ENCODE data around the gene WDR83. TPM values are rescaled to one million over a fixed set of nuclear protein-coding genes. Genes with fewer than 3 reads are reported as not detected.
"Not testable (repeated sequence)": the region's sequence is repeated elsewhere in the genome, so short reads cannot be mapped to it uniquely, and the experiment has no call there.

Gene WDR83
- total RNA-seq, 1 experiment from 2014 or later, result 15.1 TPM

GRCh38 chr19:12655546-12655945 is 11.1 kb upstream of the WDR83 start:
- no peak for DNase-seq (ENCODE audit: low spot score)

- no peak for DNase-seq (ENCODE audit: low spot score)
These were observed 9.6 kb upstream of the WDR83 start for GRCh38 chr19:12656899-12657571.

GRCh38 chr19:12657966-12658365 is 8.6 kb upstream of the WDR83 start:
- DNase-seq (ENCODE audit: low spot score), result no peak

- no peak for DNase-seq (ENCODE audit: low spot score)
These were observed 5.6 kb upstream of the WDR83 start for GRCh38 chr19:12660980-12661379.

DNA sequence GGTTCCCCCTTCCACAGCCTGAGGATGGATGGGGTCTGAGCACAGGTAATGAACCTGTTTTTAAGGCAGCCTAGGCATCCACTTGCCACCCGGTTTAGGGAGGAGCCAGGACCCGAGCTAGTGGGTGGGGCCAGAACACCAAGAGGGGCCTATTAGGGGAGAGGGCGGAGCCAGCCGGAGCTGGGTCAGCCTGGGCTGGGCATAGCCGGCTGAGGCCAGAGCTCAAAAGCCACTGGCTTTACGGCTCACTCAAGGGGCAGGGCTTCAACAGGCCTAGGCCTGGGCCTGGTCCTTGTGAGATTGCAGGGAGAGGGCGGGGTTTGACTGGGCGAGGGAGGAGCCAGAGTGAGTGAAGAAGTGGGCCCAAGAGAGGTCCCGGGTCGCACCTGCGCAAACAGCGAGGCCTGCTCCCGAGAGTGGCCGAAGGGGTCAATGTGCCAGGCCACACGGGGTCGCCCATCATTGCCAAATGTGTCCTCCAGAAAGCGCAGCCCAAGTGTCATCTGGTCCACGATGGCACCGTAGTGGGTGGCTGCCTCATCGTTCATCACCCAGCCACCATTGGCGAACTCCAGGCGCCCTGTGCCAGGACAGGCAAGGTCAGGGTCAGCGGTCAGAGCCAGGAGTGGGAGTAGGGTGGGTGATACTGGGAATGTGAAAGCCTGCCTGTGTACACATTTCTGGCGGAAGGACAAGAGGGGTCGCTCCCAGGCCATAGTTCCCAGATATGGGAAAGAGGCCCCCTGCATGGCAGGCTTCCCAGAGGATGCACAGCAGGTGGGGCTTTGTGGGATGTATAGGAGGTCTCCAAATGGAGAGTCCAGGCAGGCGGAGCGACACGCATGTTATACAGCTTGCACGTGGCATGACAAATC is 2.0 kb upstream of the WDR83 start:
- DNase-seq (ENCODE audit: low spot score), result no peak

- no peak for DNase-seq (ENCODE audit: low spot score)
These were observed 1.4 kb upstream of the WDR83 start for GRCh38 chr19:12665281-12665573.

GRCh38 chr19:12665671-12666264 is 839 bp upstream of the WDR83 start:
- DNase-seq (ENCODE audit: low spot score), result no peak

GRCh38 chr19:12667731-12668302 is 1.2 kb downstream of the WDR83 start:
- no peak for DNase-seq (ENCODE audit: low spot score)

- no peak for DNase-seq (ENCODE audit: low spot score)
These were observed 1.7 kb downstream of the WDR83 start for GRCh38 chr19:12668346-12668745.

GRCh38 chr19:12668932-12669269 is 2.3 kb downstream of the WDR83 start:
- DNase-seq (ENCODE audit: low spot score), result peak; percentile 53

DNA sequence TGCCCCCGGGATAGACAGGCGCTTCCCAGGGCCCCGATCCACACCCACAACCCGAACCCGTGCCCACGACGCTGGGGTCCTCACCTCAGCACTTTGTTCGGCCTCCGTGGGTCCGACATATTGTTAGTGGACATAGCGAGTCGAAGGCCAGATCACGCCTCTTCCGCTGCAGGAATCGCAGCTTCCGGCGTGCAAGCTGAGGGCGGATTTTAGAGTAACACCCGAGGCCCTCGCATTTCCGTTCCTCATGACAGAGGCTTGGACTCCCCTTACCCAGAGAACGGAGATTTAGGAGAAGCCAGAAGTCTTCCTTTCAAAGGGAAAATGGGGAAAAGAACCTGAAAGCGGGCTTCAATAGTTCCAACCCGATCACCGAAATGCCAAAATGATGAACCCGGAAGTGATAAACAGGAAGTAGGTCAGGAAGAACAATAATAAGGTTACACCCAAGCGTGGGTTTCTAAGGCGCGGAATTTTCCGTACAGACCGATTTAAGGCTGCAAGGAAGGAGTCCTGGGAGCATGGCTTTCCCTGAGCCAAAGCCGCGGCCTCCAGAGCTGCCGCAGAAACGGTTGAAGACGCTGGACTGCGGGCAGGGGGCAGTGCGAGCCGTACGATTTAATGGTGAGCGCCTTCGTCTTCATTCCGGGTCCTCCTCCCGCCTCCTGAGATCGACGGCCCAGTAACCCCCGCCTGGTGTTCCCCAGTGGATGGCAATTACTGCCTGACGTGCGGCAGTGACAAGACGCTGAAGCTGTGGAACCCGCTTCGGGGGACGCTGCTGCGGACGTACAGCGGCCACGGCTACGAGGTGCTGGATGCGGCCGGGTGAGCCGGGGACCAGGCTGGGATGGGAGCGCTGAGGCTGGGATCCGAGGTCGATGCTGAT is 2.9 kb downstream of the WDR83 start:
- DNase-seq (ENCODE audit: low spot score), result peak; percentile 70

DNA sequence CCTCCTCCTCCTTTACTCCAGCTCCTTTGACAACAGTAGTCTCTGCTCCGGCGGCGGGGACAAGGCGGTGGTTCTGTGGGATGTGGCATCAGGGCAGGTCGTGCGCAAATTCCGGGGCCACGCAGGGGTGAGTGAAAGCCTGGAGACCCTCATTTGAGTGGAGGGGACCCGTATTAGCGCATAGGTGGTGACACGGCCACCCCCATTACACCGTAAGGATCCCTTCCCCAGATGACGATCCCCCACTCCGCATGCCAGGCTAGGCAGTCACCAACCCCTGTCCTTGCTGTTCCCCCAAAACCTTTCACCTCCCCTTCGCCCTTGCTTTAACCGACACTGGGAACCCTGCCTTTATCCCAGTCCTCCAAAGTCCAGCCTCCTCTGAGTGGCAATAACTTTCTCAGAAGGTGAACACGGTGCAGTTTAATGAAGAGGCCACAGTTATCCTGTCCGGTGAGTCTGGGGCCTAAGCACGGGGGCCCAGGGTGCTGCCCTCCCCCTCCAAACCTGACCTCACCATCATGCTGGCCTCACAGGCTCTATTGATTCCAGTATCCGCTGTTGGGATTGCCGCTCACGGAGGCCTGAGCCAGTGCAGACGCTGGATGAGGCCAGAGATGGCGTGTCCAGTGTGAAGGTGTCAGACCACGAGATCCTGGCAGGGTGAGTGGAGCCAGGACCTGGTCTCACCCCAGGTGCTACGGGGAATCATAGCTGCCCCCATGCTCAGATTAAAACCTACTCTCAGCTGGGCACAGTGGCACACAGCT is 3.7 kb downstream of the WDR83 start:
- DNase-seq (ENCODE audit: low spot score), result no peak

DNA sequence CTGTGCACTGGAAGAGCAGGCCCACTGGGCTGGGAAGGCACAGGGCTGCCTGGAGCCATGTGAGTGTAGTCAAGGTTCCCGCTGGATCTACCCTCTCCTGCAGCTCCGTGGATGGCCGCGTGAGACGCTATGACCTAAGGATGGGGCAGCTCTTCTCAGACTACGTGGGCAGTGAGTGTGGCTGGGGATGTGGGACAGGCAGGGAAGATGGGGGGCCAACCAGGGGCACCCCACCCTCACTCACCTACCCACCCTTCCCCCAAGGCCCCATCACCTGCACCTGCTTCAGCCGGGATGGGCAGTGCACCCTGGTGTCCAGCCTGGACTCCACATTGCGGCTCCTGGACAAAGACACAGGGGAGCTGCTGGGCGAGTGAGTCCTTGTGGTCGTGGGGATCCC is 6.1 kb downstream of the WDR83 start:
- no peak for DNase-seq (ENCODE audit: low spot score)

- DNase-seq (ENCODE audit: low spot score), result no peak
These were observed 8.8 kb downstream of the WDR83 start for GRCh38 chr19:12675399-12675798.

- DNase-seq (ENCODE audit: low spot score), result no peak
These were observed 9.3 kb downstream of the WDR83 start for GRCh38 chr19:12675940-12676339.

DNA sequence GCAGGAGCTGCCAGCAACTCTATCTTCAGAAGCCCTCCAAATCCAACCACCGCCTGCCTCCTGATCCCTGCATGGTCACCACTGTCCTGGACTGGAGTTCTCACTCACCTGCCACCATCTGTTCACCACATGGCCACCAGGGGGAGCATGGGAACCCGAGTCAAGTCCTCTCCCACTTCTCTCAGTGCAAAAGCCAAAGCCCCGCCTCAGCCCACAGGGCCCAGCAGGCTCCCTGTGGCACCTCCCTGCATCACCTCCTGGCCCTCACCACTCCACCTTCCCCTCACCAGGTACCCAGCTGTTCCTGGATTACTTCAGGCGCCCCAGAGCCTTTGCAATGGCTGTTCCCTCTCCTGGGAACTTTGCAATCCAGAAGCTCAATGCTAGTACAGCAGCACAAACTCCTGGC is 9.8 kb downstream of the WDR83 start:
- peak; percentile 78 for DNase-seq (ENCODE audit: low spot score)

- no peak for DNase-seq (ENCODE audit: low spot score)
These were observed 10.3 kb downstream of the WDR83 start for GRCh38 chr19:12676928-12677327.

GRCh38 chr19:12678039-12678438 is 11.4 kb downstream of the WDR83 start:
- DNase-seq (ENCODE audit: low spot score), result not testable (repeated sequence)

- no peak for DNase-seq (ENCODE audit: low spot score)
These were observed 13.4 kb downstream of the WDR83 start for GRCh38 chr19:12680034-12680433.

DNA sequence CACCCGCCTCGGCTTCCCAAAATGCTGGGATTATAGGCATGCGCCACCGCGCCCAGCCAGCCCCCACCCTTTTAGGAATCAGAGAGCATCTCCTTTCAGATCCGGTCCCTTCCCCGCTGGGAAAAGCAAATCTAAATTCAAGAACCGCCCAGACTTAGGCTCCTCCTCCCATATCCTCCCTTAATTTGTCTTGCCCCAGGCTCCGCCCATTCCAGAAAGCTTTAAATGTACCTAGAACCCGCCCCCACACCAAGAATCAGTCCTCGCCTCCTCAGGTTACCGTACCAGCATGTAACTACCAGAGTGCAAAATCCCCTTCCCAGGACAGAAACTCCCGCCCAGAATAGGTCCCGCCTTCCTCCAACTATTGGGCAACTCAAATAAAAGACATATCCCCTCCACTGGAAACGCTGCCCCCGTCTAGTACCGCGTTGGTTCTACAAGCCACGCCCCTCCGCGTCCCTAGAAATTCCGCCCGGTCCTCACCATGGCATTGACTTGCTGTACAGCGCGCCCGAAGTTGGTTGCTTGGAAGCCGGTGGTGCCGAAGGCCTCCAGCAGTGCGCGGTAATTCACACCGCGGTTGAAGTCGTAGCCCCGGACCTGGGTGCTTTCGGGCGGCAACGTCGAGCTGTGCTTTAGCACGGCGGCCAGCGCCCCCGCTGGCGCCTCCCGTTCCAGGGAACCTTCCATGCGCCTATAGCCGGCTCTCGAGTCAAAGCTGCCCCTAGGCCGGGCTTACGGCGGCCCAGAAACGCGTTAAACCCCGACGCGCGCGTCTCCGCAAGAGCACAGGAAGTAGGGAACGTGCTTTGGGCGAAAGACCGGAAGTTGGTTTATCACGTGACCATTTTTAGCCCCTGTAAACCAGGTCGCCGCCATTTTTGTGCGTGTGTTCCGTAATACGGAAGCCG is 14.7 kb downstream of the WDR83 start, which contains the start of gene DHPS:
DHPS (minus strand) TSS at position 807 of the 914 bp plus-strand sequence; CDS start at position 693, 114 bp downstream.
- DNase-seq (ENCODE audit: low spot score), result peak; percentile 99
